Fibroblast of lung (primary cell): ENCODE results near the gene HHEX.

Experiments used
- EZH2 ChIP-seq: IDR thresholded peaks from 2 replicates; pipeline ENCODE4 v1.5.1; 2012; ENCODE audit warnings: low read length, control low read depth, mild to moderate bottlenecking; ENCODE audit errors: missing control alignments
- TF ChIP-seq, protein P1 (sequence below), 2 donors: IDR thresholded peaks in 1 of 2; conservative IDR thresholded peaks in 1 of 2; 1 replicate in 1 of 2; 2 replicates in 1 of 2; pipeline ENCODE4 v1.5.1; 2011 to 2012; ENCODE audit warnings: low read length in 2 of 2, control low read depth in 1 of 2, inconsistent platforms in 1 of 2, low read depth in 1 of 2, mild to moderate bottlenecking in 1 of 2

DNA sequence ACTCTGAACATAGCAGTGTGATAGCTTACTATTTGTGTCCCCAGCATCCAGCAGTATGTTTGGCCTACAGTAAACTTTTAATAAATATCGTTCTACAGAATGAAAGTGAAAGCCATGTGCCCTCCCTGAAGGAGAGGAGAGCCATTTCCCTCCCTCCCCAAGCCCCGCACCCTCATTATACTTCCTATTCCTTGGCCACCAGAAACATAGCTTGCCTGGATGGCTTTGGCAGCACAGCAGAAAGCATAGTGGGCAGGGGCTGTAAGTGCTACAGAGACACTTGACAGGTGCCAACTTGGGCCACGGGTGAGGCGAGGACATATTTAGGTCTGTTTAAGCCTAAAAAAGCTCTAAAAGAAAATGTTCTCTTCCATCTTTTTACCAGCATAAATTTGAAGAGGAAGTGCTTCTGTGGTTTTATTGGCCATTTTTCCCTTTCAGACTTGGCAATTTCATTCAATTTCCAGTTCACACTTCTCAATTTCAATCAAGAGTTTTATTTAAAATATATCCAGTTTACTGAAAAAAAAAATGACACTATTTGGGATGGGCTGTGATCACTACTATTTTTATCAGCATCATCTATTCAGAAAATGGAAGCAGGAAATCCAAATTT, 12.7 kb downstream of the HHEX start:
- TF ChIP-seq, protein P1, sequence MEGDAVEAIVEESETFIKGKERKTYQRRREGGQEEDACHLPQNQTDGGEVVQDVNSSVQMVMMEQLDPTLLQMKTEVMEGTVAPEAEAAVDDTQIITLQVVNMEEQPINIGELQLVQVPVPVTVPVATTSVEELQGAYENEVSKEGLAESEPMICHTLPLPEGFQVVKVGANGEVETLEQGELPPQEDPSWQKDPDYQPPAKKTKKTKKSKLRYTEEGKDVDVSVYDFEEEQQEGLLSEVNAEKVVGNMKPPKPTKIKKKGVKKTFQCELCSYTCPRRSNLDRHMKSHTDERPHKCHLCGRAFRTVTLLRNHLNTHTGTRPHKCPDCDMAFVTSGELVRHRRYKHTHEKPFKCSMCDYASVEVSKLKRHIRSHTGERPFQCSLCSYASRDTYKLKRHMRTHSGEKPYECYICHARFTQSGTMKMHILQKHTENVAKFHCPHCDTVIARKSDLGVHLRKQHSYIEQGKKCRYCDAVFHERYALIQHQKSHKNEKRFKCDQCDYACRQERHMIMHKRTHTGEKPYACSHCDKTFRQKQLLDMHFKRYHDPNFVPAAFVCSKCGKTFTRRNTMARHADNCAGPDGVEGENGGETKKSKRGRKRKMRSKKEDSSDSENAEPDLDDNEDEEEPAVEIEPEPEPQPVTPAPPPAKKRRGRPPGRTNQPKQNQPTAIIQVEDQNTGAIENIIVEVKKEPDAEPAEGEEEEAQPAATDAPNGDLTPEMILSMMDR (conservative IDR thresholded peaks at IDR 0.05 in 1 of 2, IDR thresholded peaks at IDR 0.05 in 1 of 2; ENCODE audit: low read depth in 1 of 2, low read length in 2 of 2) = no peak
- no peak for TF ChIP-seq EZH2
